ENCODE results near the gene TASP1.

GRCh38 chr20:13639150-13639497 lies 392 bp upstream of the TASP1 start:
- TF ChIP-seq CTCF (IDR thresholded peaks at IDR 0.05) (no peak), EP300 (IDR thresholded peaks at IDR 0.05) (no peak), POLR2A (IDR thresholded peaks at IDR 0.05) (no peak)

Data from tibial nerve (tissue), 4 donors.